Astrocyte (in vitro differentiated cells and primary cell): ENCODE measurements around the gene MAT2A.

ENCODE experiments used
- CTCF ChIP-seq: IDR thresholded peaks from 2 replicates; pipeline ENCODE4 v1.5.1; 2011; ENCODE audit warnings: low read depth, mild to moderate bottlenecking, inconsistent platforms, low read length, moderate library complexity; ENCODE audit not compliant: insufficient read depth
- EZH2 ChIP-seq: IDR thresholded peaks from 2 replicates; pipeline ENCODE4 v1.6.1; 2012; ENCODE audit warnings: mild to moderate bottlenecking, low read length, inconsistent platforms; ENCODE audit not compliant: insufficient read depth

GRCh38 chr2:85516653-85517389, 22.1 kb upstream of the MAT2A start:
- TF ChIP-seq CTCF: no peak
- TF ChIP-seq EZH2: no peak
